Endothelial cell of umbilical vein (primary cell): ENCODE data around the gene PPM1N. TPM values are rescaled to one million over a fixed set of nuclear protein-coding genes. Genes with fewer than 3 reads are reported as not detected.

Experiments used
- BruUV-seq: library from RNA; stranded (reverse); fragments of 400-500 nt; replicated peaks from 2 replicates; lab custom pipeline; 2021; lab: Mats Ljungman, UMichigan
- CTCF ChIA-PET: fragments of 300-600, 350-600 bp; sonication (Branson Sonifier 250); formaldehyde crosslinking; loops from one replicate; lab custom pipeline; 2021; ENCODE audit warnings: antibody characterized with exemption, inconsistent platforms; lab: Charles Lee
- POLR2A ChIA-PET: fragments of 300-600, 350-600 bp; sonication (Branson Sonifier 250); formaldehyde crosslinking; loops from one replicate; lab custom pipeline; 2021; ENCODE audit warnings: antibody characterized with exemption, inconsistent platforms; lab: Charles Lee
- DNase-seq: peaks from one replicate; pipeline ENCODE4 v3.0.0-alpha.2; 2011; ENCODE audit warnings: low read depth, low spot score
- FAIRE-seq: peaks from 2 replicates; lab custom pipeline; 2011; peaks lifted over from hg19 to GRCh38; lab: Jason Lieb, UNC
- H2AFZ ChIP-seq: 2 replicates; pipeline ENCODE4 v1.6.0; 2012; ENCODE audit warnings: low read depth, low read length, control low read depth, inconsistent platforms
- H3K27ac ChIP-seq: 2 replicates; pipeline ENCODE4 v1.5.1; 2011; ENCODE audit warnings: low read depth, mild to moderate bottlenecking, control low read depth, low read length, moderate library complexity; ENCODE audit not compliant: insufficient read depth
- H3K27me3 ChIP-seq, 2 experiments: 2 replicates each; pipeline versions ENCODE4 v1.6.0 to v1.6.1; 2011; ENCODE audit warnings: low read length in 2 of 2, mixed read lengths in 1 of 2; ENCODE audit not compliant: control insufficient read depth in 2 of 2, insufficient read depth in 2 of 2
- H3K36me3 ChIP-seq, 2 experiments: 2 replicates in 1 of 2; 3 replicates in 1 of 2; pipeline ENCODE4 v1.5.1; 2011; ENCODE audit warnings: low read length in 2 of 2, mild to moderate bottlenecking in 1 of 2, moderate library complexity in 1 of 2; ENCODE audit not compliant: control insufficient read depth in 2 of 2, insufficient read depth in 2 of 2; ENCODE audit errors: extremely low read depth in 1 of 2
- H3K4me1 ChIP-seq: 3 replicates; pipeline ENCODE4 v1.5.1; 2011; ENCODE audit warnings: mild to moderate bottlenecking, low read length; ENCODE audit not compliant: control insufficient read depth, insufficient read depth; ENCODE audit errors: extremely low read depth
- H3K4me2 ChIP-seq: 2 replicates; pipeline ENCODE4 v1.6.1; 2011; ENCODE audit warnings: low read length, control low read depth, mixed read lengths; ENCODE audit not compliant: insufficient read depth
- H3K4me3 ChIP-seq, 3 experiments: fragments of 200-600 bp in 1 of 3; sonication (generic), shearing (Covaris generic) in 1 of 3; replicated peaks in 1 of 3; 2 replicates each; pipeline ENCODE4 v1.5.1; 2011 to 2016; ENCODE audit warnings: control low read depth in 3 of 3, low read length in 3 of 3, mild to moderate bottlenecking in 2 of 3, inconsistent platforms in 1 of 3, low read depth in 1 of 3, moderate library complexity in 1 of 3; ENCODE audit not compliant: insufficient read depth in 1 of 3
- H3K79me2 ChIP-seq: 2 replicates; pipeline ENCODE4 v1.6.0; 2012; ENCODE audit warnings: low read length, inconsistent platforms; ENCODE audit not compliant: control insufficient read depth, insufficient read depth
- H3K9ac ChIP-seq: replicated peaks from 2 replicates; pipeline ENCODE3; 2011; ENCODE audit warnings: low read length, control low read depth; ENCODE audit not compliant: insufficient read depth; ENCODE audit errors: extremely low read depth
- H3K9me1 ChIP-seq: replicated peaks from 3 replicates; pipeline ENCODE4 v1.6.0; 2011; ENCODE audit warnings: mild to moderate bottlenecking, low read length; ENCODE audit not compliant: control insufficient read depth, insufficient read depth; ENCODE audit errors: extremely low read depth
- H3K9me3 ChIP-seq: replicated peaks from 2 replicates; pipeline ENCODE4 v1.5.1; 2012; ENCODE audit warnings: low read length, inconsistent platforms; ENCODE audit not compliant: control insufficient read depth, insufficient read depth
- H4K20me1 ChIP-seq: replicated peaks from 2 replicates; pipeline ENCODE3; 2011; ENCODE audit warnings: mild to moderate bottlenecking, low read length; ENCODE audit not compliant: control insufficient read depth, insufficient read depth; ENCODE audit errors: extremely low read depth
- EZH2 ChIP-seq: IDR thresholded peaks from 2 replicates; pipeline ENCODE4 v1.6.1; 2012; ENCODE audit warnings: borderline replicate concordance, low read depth, mild to moderate bottlenecking, moderate library complexity, low read length, inconsistent platforms; ENCODE audit not compliant: severe bottlenecking
- FOS ChIP-seq: IDR thresholded peaks from 2 replicates; pipeline ENCODE4 v1.6.1; 2011; ENCODE audit warnings: mild to moderate bottlenecking, low read length, moderate library complexity, borderline replicate concordance; ENCODE audit not compliant: insufficient read depth
- GATA2 ChIP-seq: IDR thresholded peaks from 2 replicates; pipeline ENCODE4 v1.7.0; 2011; ENCODE audit warnings: low read depth, mild to moderate bottlenecking, moderate library complexity, mixed read lengths, low read length; ENCODE audit not compliant: insufficient read length, insufficient read depth
- JUN ChIP-seq: IDR thresholded peaks from 2 replicates; pipeline ENCODE4 v1.6.1; 2011; ENCODE audit warnings: borderline replicate concordance, low read depth; ENCODE audit not compliant: insufficient read length, insufficient read depth
- MYC ChIP-seq: IDR thresholded peaks from one replicate; pipeline ENCODE4 v1.6.1; 2011; ENCODE audit warnings: mild to moderate bottlenecking, low read depth, low read length
- POLR2A ChIP-seq: IDR thresholded peaks from 2 replicates; pipeline ENCODE4 v1.6.1; 2012; ENCODE audit warnings: low read depth, mild to moderate bottlenecking, control low read depth, low read length
- POLR2AphosphoS5 ChIP-seq: IDR thresholded peaks from 2 replicates; pipeline ENCODE4 v1.6.1; 2012; ENCODE audit warnings: low read depth, mild to moderate bottlenecking, control low read depth, low read length, moderate library complexity; ENCODE audit not compliant: insufficient read depth
- dilution Hi-C: fragments of 300-500 bp; cut with MboI; formaldehyde crosslinking; loops from one replicate; pipeline ENCODE4 v1.15.0; 2019; ENCODE audit warnings: low sequenced_read_pairs; ENCODE audit not compliant: extremely low pct_ligation_motif_present
- intact Hi-C: fragments of 100-400 bp; cut with micrococcal nuclease; formaldehyde crosslinking; loops from one replicate; pipeline ENCODE4 v1.10.0; 2022
- polyA plus RNA-seq, 4 experiments: library from polyadenylated mRNA; depleted of rRNA in 3 of 4; stranded (reverse) in 3 of 4; unstranded in 1 of 4; fragments of >200 nt; gene quantifications; 2 replicates each; pipeline versions ENCODE4 v1.2.1 to v1.2.3, GENCODE V29; 2011 to 2012; ENCODE audit warnings: missing spikeins in 1 of 4
- total RNA-seq: library from RNA; stranded (reverse); gene quantifications from 2 replicates; pipeline ENCODE4 v1.2.3, GENCODE V29; 2021
- TF ChIP-seq, protein P1 (sequence below): IDR thresholded peaks from 2 replicates; pipeline ENCODE4 v1.6.1; 2011; ENCODE audit not compliant: insufficient read depth, insufficient read length
- TF ChIP-seq, protein P2 (sequence below), 2 donors: IDR thresholded peaks; 1 replicate in 1 of 2; 2 replicates in 1 of 2; pipeline ENCODE4 v1.5.1; 2011; ENCODE audit warnings: low read length in 2 of 2, mild to moderate bottlenecking in 2 of 2, moderate library complexity in 2 of 2, control low read depth in 1 of 2, inconsistent platforms in 1 of 2, low read depth in 1 of 2; ENCODE audit not compliant: insufficient read depth in 1 of 2; ENCODE audit errors: extremely low read depth in 1 of 2

The PPM1N gene
- total and polyA plus RNA-seq, 2 donors (not counting 3 experiments of a cell fraction or from before 2014, with no cell fraction given): 0.40 to 0.48 TPM

DNA sequence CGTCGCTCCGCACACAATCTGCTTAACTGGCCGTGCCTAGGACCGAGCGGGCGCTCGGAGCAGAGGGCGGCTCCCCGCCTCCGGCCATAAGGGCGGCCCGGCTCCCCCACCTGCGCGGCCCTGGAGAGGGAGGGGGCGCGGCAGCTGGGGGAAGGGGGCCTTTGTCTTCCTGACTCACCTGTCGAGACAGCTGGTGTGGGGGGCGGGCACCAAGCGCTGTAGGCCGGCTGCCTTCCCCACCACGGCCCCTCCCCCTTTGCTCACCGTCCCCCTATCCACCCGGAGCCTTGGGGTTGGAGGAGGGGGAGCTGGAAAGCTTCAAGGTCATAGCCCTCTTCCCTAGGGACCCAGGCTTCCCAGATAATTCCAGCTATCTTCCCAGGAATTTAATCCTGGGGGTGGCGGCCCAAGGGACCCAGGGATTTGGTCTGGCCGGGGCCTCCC is 10.2 kb downstream of the PPM1N start:
- peak overlapping the region; percentile 92 to 100 (median 96) for H3K4me3 ChIP-seq
- peak overlapping the region; percentile 69 for H3K27ac ChIP-seq
- ChIA-PET POLR2A (no interaction called here), CTCF (interaction anchor here (0.9 to 1.7 kb wide), 7 partner anchors 9 to 134 kb away, joined by 3 to 6 read pairs (median 3); no protein-coding TSS in a partner anchor)
- intact Hi-C loops: loop anchor here (2.0 kb wide), 1 partner anchor 14 kb away; no protein-coding TSS in a partner anchor
- H3K9me1 ChIP-seq: no peaks in the 10 kb centered on the region
- H2AFZ ChIP-seq: no peak overlapping the region
- H3K79me2 ChIP-seq: peaks cover 63% of the 10 kb centered on the region
- H3K9ac ChIP-seq: peak overlapping the region; percentile 87
- H3K4me2 ChIP-seq: peak overlapping the region; percentile 94
- FAIRE-seq (peak; percentile 40), DNase-seq (no peak)
- dilution Hi-C loops: no loop called here
- H3K9me3 ChIP-seq: no peaks in the 10 kb centered on the region
- no peaks in the 10 kb centered on the region for H3K27me3 ChIP-seq
- H3K36me3 ChIP-seq: peaks cover 0 to 3% of the 10 kb centered on the region in 2 experiments
- TF ChIP-seq EZH2 (no peak), MYC (no peak), GATA2 (no peak), POLR2AphosphoS5 (peak; percentile 9), FOS (no peak), POLR2A (peak; percentile 45), JUN (no peak)
- TF ChIP-seq, protein P1, sequence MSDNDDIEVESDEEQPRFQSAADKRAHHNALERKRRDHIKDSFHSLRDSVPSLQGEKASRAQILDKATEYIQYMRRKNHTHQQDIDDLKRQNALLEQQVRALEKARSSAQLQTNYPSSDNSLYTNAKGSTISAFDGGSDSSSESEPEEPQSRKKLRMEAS: no peak
- TF ChIP-seq, protein P2, sequence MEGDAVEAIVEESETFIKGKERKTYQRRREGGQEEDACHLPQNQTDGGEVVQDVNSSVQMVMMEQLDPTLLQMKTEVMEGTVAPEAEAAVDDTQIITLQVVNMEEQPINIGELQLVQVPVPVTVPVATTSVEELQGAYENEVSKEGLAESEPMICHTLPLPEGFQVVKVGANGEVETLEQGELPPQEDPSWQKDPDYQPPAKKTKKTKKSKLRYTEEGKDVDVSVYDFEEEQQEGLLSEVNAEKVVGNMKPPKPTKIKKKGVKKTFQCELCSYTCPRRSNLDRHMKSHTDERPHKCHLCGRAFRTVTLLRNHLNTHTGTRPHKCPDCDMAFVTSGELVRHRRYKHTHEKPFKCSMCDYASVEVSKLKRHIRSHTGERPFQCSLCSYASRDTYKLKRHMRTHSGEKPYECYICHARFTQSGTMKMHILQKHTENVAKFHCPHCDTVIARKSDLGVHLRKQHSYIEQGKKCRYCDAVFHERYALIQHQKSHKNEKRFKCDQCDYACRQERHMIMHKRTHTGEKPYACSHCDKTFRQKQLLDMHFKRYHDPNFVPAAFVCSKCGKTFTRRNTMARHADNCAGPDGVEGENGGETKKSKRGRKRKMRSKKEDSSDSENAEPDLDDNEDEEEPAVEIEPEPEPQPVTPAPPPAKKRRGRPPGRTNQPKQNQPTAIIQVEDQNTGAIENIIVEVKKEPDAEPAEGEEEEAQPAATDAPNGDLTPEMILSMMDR (IDR thresholded peaks at IDR 0.05; ENCODE audit: extremely low read depth in 1 of 2, insufficient read depth in 1 of 2, low read depth in 1 of 2, low read length in 2 of 2): no peak
- no peaks in the 10 kb centered on the region for H4K20me1 ChIP-seq
- no TSS peak for BruUV-seq
- peaks cover 26% of the 10 kb centered on the region for H3K4me1 ChIP-seq
